SK-N-SH (cell line): ENCODE results near the gene NOC2L. TPM values are rescaled to one million over a fixed set of nuclear protein-coding genes. Genes with fewer than 3 reads are reported as not detected.
"Not testable (repeated sequence)": the region's sequence is repeated elsewhere in the genome, so short reads cannot be mapped to it uniquely, and the experiment has no call there.

Experiments
- CTCF ChIA-PET: fragments of 300-600, 350-600 bp; formaldehyde crosslinking; extraction: SDS; loops from one replicate; lab custom pipeline; 2021; lab: Yijun Ruan, JAX
- POLR2A ChIA-PET: fragments of 350-600 bp; sonication (Branson Sonifier 250); formaldehyde crosslinking; extraction: SDS; loops from one replicate; lab custom pipeline; 2020; ENCODE audit warnings: antibody characterized with exemption, inconsistent platforms; lab: Yijun Ruan, JAX
- DNase-seq: peaks from one replicate; pipeline ENCODE4 v3.0.0; 2012
- H2AFZ ChIP-seq: fragments of 200-600 bp; sonication (generic); 2 replicates; pipeline ENCODE4 v1.8.1; 2016; ENCODE audit warnings: antibody characterized with exemption, mild to moderate bottlenecking, low read depth
- H3F3A ChIP-seq: fragments of 200-600 bp; sonication (generic); replicated peaks from 2 replicates; pipeline ENCODE3; 2016; ENCODE audit warnings: antibody characterized with exemption, mild to moderate bottlenecking; ENCODE audit not compliant: insufficient read depth
- H3K27ac ChIP-seq, 2 experiments: fragments of 200-500 bp in 1 of 2; fragments of 200-600 bp in 1 of 2; sonication (Bioruptor generic) in 1 of 2; sonication (generic), shearing (Covaris generic) in 1 of 2; 2 replicates each; pipeline versions ENCODE4 v1.5.1 to v1.6.1; 2014 to 2016; ENCODE audit warnings: low read depth in 2 of 2, inconsistent platforms in 1 of 2, low read length in 1 of 2, mild to moderate bottlenecking in 1 of 2, mixed read lengths in 1 of 2
- H3K27me3 ChIP-seq: fragments of 200-600 bp; sonication (generic), shearing (Covaris generic); 2 replicates; pipeline ENCODE4 v1.6.1; 2016; ENCODE audit warnings: mixed run types; ENCODE audit not compliant: insufficient read depth
- H3K36me3 ChIP-seq, 2 experiments: fragments of 200-500 bp in 1 of 2; fragments of 200-600 bp in 1 of 2; sonication (Bioruptor generic) in 1 of 2; sonication (generic) in 1 of 2; replicated peaks in 1 of 2; 2 replicates each; pipeline versions ENCODE3 to v1.5.1; 2014 to 2016; ENCODE audit warnings: low read length in 1 of 2, mild to moderate bottlenecking in 1 of 2; ENCODE audit not compliant: insufficient read depth in 2 of 2, control insufficient read depth in 1 of 2
- H3K4me1 ChIP-seq, 2 experiments: fragments of 200-500 bp in 1 of 2; fragments of 200-600 bp in 1 of 2; sonication (Bioruptor generic) in 1 of 2; sonication (generic), shearing (Covaris generic) in 1 of 2; 2 replicates each; pipeline versions ENCODE4 v1.5.1 to v1.6.1; 2014 to 2016; ENCODE audit warnings: low read depth in 1 of 2, low read length in 1 of 2, mixed run types in 1 of 2; ENCODE audit not compliant: insufficient read depth in 2 of 2, control insufficient read depth in 1 of 2
- H3K4me2 ChIP-seq: fragments of 200-600 bp; sonication (generic), shearing (Covaris generic); 2 replicates; pipeline ENCODE4 v1.6.1; 2017; ENCODE audit warnings: mixed run types
- H3K4me3 ChIP-seq, 2 experiments: fragments of 200-500 bp in 1 of 2; fragments of 200-600 bp in 1 of 2; sonication (Bioruptor generic) in 1 of 2; sonication (generic), shearing (Covaris generic) in 1 of 2; 2 replicates each; pipeline versions ENCODE4 v1.5.1 to v1.8.1; 2014 to 2016; ENCODE audit warnings: low read depth in 2 of 2, inconsistent platforms in 1 of 2, low read length in 1 of 2, mild to moderate bottlenecking in 1 of 2, mixed read lengths in 1 of 2, moderate library complexity in 1 of 2
- H3K79me2 ChIP-seq: fragments of 200-600 bp; sonication (generic); 2 replicates; pipeline ENCODE4 v1.8.1; 2017; ENCODE audit warnings: mild to moderate bottlenecking; ENCODE audit not compliant: insufficient read depth
- H3K9ac ChIP-seq: fragments of 200-600 bp; sonication (generic); 2 replicates; pipeline ENCODE4 v1.6.1; 2017; ENCODE audit warnings: mixed run types
- H3K9me2 ChIP-seq: fragments of 200-600 bp; sonication (generic); 2 replicates; pipeline ENCODE4 v1.6.1; 2017; ENCODE audit warnings: mixed run types
- H3K9me3 ChIP-seq: fragments of 200-600 bp; sonication (generic); 2 replicates; pipeline ENCODE4 v1.6.1; 2017; ENCODE audit warnings: mixed run types, mild to moderate bottlenecking, moderate library complexity
- H4K20me1 ChIP-seq: fragments of 200-600 bp; sonication (generic); 2 replicates; pipeline ENCODE4 v1.6.1; 2017; ENCODE audit warnings: mild to moderate bottlenecking, mixed run types; ENCODE audit not compliant: insufficient read depth
- CHD2 ChIP-seq: fragments of 150-350 bp; IDR thresholded peaks from 2 replicates; pipeline ENCODE4 v1.6.1; 2018; ENCODE audit warnings: low read length; ENCODE audit not compliant: partially characterized antibody
- ELF1 ChIP-seq: IDR thresholded peaks from 2 replicates; pipeline ENCODE4 v1.4.0; 2012
- EZH2phosphoT487 ChIP-seq: fragments of 200-600 bp; sonication (generic); IDR thresholded peaks from 2 replicates; pipeline ENCODE4 v1.6.1; 2017; ENCODE audit warnings: low read depth, mixed run types, mild to moderate bottlenecking, antibody characterized with exemption, moderate library complexity, borderline replicate concordance
- FOXJ3 ChIP-seq: sonication (generic); formaldehyde crosslinking; IDR thresholded peaks from 2 replicates; pipeline ENCODE4 v1.5.1; 2020; ENCODE audit warnings: mild to moderate bottlenecking, missing genetic modification reagents
- GABPA ChIP-seq: IDR thresholded peaks from 2 replicates; pipeline ENCODE4 v1.4.0; 2012; ENCODE audit warnings: low read depth, mild to moderate bottlenecking
- GATA2 ChIP-seq: sonication (generic); formaldehyde crosslinking; IDR thresholded peaks from 2 replicates; pipeline ENCODE4 v1.5.0; 2020; ENCODE audit warnings: mild to moderate bottlenecking, missing genetic modification reagents
- JUND ChIP-seq: IDR thresholded peaks from 2 replicates; pipeline ENCODE4 v1.4.0; 2012
- MEF2A ChIP-seq: IDR thresholded peaks from 2 replicates; pipeline ENCODE4 v1.4.0; 2012; ENCODE audit warnings: low read depth, borderline replicate concordance
- NFIC ChIP-seq: IDR thresholded peaks from 2 replicates; pipeline ENCODE4 v1.4.0; 2012; ENCODE audit warnings: borderline replicate concordance
- RCOR1 ChIP-seq: fragments of 150-350 bp; IDR thresholded peaks from 2 replicates; pipeline ENCODE4 v1.6.1; 2017; ENCODE audit warnings: antibody characterized with exemption, low read length
- TCF12 ChIP-seq: IDR thresholded peaks from 2 replicates; pipeline ENCODE4 v1.4.0; 2012
- WGBS: methylation state at CpG from one replicate; pipeline ENCODE4 v1.1.6; 2017; ENCODE audit warnings: low lambda C conversion rate; 5-methylcytosine and 5-hydroxymethylcytosine counted together
- polyA plus RNA-seq, 3 experiments: library from polyadenylated mRNA; depleted of rRNA; stranded (reverse); fragments of >200 nt; gene quantifications; 2 replicates each; pipeline ENCODE4 v1.2.3, GENCODE V29; 2012
- TF ChIP-seq, protein P1 (sequence below): fragments of 200-600 bp; sonication (generic); IDR thresholded peaks from 2 replicates; pipeline ENCODE4 v1.6.1; 2017; ENCODE audit warnings: antibody characterized with exemption, mild to moderate bottlenecking, moderate library complexity
- TF ChIP-seq, protein P2 (sequence below): fragments of 150-350 bp; IDR thresholded peaks from 2 replicates; pipeline ENCODE4 v1.6.1; 2016; ENCODE audit warnings: mild to moderate bottlenecking, low read depth, low read length
- TF ChIP-seq, protein P3 (sequence below): IDR thresholded peaks from 2 replicates; pipeline ENCODE4 v1.4.0; 2012; ENCODE audit warnings: low read depth, borderline replicate concordance
- TF ChIP-seq, protein P4 (sequence below): IDR thresholded peaks from 2 replicates; pipeline ENCODE4 v1.4.0; 2012; ENCODE audit warnings: low read depth, borderline replicate concordance

The NOC2L gene
- polyA plus RNA-seq, 1 of the 3 experiments (the other 2 are of a cell fraction) = 124 TPM

DNA sequence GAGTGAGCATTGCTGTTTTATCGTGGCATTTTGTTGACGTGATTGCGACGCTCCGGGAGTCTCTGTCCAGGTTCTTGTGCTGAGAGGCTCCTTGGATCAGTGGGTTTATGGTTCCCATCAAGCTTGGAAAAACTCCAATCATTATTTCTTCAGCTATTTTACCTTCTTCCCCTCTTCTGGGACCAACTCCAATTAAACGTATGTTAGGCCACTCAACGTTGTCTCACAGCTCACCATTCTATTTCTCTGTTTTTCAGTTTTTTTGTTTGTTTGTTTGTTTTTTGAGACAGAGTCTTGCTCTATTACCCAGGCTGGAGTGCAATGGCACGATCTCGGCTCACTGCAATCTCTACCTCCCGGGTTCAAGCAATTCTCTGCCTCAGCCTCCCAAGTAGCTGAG lies 32.8 kb upstream of the NOC2L start (continued):
- no peak for TF ChIP-seq CHD2
- no peak for TF ChIP-seq TCF12
- no peak for TF ChIP-seq NFIC

DNA sequence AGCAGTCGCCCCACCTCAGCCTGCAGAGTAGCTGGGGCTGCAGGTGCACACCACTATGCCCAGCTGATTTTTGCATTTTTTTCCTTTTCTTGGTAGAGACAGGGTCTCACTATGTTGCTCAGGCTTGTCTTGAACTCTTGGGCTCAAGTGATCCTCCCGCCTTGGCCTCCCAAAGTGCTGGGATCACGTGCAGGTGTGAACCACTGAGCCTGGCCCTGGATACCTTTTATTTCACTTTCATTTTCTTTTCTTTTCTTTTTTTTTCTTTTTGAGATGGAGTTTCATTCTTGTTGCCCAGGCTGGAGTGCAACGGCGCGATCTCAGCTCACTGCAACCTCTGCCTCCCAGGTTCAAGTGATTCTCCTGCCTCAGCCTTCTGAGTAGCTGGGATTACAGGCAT lies 32.2 kb upstream of the NOC2L start:
- DNase-seq, H3F3A ChIP-seq, H3K9me3 ChIP-seq, H3K4me2 ChIP-seq, H2AFZ ChIP-seq, POLR2A ChIA-PET, H3K27ac ChIP-seq, H3K9ac ChIP-seq, H3K9me2 ChIP-seq, H3K36me3 ChIP-seq, H4K20me1 ChIP-seq, H3K4me1 ChIP-seq, H3K79me2 ChIP-seq, H3K4me3 ChIP-seq: not testable (repeated sequence)
- H3K27me3 ChIP-seq = peaks cover 16% of the 10 kb centered on the region; the same call in 1 of the 2 replicates
- CTCF ChIA-PET = interaction anchor here (1.4 to 13.2 kb wide), 5 partner anchors 8 to 72 kb away, joined by 4 to 246 read pairs (median 10); partner anchors contain the start of gene PERM1
- 81% methylated on average over 6 of the region's 6 CpGs for WGBS

DNA sequence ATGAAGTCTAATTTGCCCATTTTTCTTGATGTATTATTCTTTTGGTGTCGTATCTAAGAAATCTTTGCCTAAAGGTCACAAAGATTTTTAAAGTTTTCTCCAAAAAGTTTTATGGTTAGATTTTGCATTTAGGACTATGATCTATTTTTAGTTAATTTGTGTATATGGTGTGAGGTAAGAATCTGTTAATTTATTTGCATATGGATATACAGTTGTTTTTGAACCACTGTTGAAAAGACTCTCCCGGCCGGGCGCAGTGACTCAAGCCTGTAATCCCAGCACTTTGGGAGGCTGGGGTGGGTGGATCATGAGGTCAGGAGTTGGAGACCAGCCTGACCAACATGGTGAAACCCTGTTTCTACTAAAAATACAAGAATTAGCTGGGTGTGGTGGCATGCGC lies 29.0 kb upstream of the NOC2L start:
- H3K27ac ChIP-seq, H3K4me2 ChIP-seq, POLR2A ChIA-PET, H3K36me3 ChIP-seq, H3K9ac ChIP-seq, H3K9me2 ChIP-seq, H4K20me1 ChIP-seq, H3K79me2 ChIP-seq, DNase-seq, H3K4me1 ChIP-seq, H3F3A ChIP-seq, H3K9me3 ChIP-seq, H2AFZ ChIP-seq, H3K4me3 ChIP-seq: not testable (repeated sequence)
- CTCF ChIA-PET = interaction anchor here (6.0 kb wide), 1 partner anchor 14 kb away, joined by 36 read pairs; no protein-coding TSS in a partner anchor
- WGBS = 65% methylated on average over 5 of the region's 5 CpGs
- H3K27me3 ChIP-seq = peaks cover 30% of the 10 kb centered on the region; the same call in 1 of the 2 replicates

DNA sequence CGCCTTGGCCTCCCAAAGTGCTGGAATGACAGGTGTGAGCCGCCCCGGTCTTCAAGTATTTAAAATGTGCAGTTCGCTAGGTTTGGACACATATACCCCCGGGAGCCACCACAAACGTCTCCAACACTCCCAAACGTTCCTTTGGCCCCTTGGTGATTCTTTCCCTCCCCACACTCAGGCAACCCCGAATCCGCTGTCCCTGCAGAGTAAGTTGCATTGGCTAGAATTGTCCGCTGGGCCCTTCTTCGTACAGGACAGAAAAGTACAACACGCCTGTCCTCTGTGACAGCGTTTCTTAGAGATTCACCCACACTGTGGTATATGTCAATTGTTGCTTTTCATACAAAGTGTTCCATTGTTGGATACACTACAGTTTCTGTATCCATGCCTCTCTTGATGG lies 26.1 kb upstream of the NOC2L start:
- Histone ChIP-seq H3K79me2 (no peaks in the 10 kb centered on the region), H3K9me2 (no peaks in the 10 kb centered on the region), H3K9me3 (no peaks in the 10 kb centered on the region), H3K27ac (no peak overlapping the region), H4K20me1 (no peaks in the 10 kb centered on the region), H3K4me2 (no peak overlapping the region), H3K4me1 (peaks cover 0 to 9% of the 10 kb centered on the region in 2 experiments; a peak in 1 of 4 replicates), H3K36me3 (no peaks in the 10 kb centered on the region), H3K27me3 (peaks cover 30% of the 10 kb centered on the region; the same call in 1 of the 2 replicates), H3F3A (no peaks in the 10 kb centered on the region), H2AFZ (no peak overlapping the region), H3K9ac (no peak overlapping the region), H3K4me3 (no peak overlapping the region)
- WGBS = 42% methylated on average over 13 of the region's 13 CpGs
- POLR2A ChIA-PET = no interaction called here
- CTCF ChIA-PET = interaction anchor here (0.8 to 9.1 kb wide), 18 partner anchors 9 to 307 kb away, joined by 3 to 246 read pairs (median 6); partner anchors contain the start of genes AGRN, HES4 and ISG15
- no peak for DNase-seq
- no peak for TF ChIP-seq NFIC
- TF ChIP-seq GATA2 (CRISPR knock-in tag) = no peak
- TF ChIP-seq JUND = no peak
- TF ChIP-seq MEF2A = no peak
- TF ChIP-seq, protein P1, sequence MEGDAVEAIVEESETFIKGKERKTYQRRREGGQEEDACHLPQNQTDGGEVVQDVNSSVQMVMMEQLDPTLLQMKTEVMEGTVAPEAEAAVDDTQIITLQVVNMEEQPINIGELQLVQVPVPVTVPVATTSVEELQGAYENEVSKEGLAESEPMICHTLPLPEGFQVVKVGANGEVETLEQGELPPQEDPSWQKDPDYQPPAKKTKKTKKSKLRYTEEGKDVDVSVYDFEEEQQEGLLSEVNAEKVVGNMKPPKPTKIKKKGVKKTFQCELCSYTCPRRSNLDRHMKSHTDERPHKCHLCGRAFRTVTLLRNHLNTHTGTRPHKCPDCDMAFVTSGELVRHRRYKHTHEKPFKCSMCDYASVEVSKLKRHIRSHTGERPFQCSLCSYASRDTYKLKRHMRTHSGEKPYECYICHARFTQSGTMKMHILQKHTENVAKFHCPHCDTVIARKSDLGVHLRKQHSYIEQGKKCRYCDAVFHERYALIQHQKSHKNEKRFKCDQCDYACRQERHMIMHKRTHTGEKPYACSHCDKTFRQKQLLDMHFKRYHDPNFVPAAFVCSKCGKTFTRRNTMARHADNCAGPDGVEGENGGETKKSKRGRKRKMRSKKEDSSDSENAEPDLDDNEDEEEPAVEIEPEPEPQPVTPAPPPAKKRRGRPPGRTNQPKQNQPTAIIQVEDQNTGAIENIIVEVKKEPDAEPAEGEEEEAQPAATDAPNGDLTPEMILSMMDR = no peak
- no peak for TF ChIP-seq FOXJ3 (CRISPR knock-in tag)
- no peak for TF ChIP-seq RCOR1
- no peak for TF ChIP-seq GABPA
- no peak for TF ChIP-seq EZH2phosphoT487
- TF ChIP-seq, protein P2, sequence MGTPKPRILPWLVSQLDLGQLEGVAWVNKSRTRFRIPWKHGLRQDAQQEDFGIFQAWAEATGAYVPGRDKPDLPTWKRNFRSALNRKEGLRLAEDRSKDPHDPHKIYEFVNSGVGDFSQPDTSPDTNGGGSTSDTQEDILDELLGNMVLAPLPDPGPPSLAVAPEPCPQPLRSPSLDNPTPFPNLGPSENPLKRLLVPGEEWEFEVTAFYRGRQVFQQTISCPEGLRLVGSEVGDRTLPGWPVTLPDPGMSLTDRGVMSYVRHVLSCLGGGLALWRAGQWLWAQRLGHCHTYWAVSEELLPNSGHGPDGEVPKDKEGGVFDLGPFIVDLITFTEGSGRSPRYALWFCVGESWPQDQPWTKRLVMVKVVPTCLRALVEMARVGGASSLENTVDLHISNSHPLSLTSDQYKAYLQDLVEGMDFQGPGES = no peak
- no peak for TF ChIP-seq ELF1
- TF ChIP-seq, protein P3, sequence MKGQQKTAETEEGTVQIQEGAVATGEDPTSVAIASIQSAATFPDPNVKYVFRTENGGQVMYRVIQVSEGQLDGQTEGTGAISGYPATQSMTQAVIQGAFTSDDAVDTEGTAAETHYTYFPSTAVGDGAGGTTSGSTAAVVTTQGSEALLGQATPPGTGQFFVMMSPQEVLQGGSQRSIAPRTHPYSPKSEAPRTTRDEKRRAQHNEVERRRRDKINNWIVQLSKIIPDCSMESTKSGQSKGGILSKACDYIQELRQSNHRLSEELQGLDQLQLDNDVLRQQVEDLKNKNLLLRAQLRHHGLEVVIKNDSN = no peak
- TF ChIP-seq, protein P4, sequence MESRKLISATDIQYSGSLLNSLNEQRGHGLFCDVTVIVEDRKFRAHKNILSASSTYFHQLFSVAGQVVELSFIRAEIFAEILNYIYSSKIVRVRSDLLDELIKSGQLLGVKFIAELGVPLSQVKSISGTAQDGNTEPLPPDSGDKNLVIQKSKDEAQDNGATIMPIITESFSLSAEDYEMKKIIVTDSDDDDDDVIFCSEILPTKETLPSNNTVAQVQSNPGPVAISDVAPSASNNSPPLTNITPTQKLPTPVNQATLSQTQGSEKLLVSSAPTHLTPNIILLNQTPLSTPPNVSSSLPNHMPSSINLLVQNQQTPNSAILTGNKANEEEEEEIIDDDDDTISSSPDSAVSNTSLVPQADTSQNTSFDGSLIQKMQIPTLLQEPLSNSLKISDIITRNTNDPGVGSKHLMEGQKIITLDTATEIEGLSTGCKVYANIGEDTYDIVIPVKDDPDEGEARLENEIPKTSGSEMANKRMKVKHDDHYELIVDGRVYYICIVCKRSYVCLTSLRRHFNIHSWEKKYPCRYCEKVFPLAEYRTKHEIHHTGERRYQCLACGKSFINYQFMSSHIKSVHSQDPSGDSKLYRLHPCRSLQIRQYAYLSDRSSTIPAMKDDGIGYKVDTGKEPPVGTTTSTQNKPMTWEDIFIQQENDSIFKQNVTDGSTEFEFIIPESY = no peak
